HG03460 (cell line): Measurements from ENCODE around the gene ARSG.
"Not testable (repeated sequence)": the region's sequence is repeated elsewhere in the genome, so short reads cannot be mapped to it uniquely, and the experiment has no call there.

ENCODE experiments used
- ATAC-seq: cut with Tn5 transposase; IDR thresholded peaks from one replicate; pipeline ENCODE4 v1.9.1; 2021; ENCODE audit not compliant: unreplicated experiment

The ARSG gene

GRCh38 chr17:68290955-68291835 is at the start of gene ARSG, which contains the start of gene SLC16A6:
ARSG (plus strand) TSS chr17:68291495; CDS start chr17:68307494, 15,999 bp downstream.
SLC16A6 (minus strand) TSS chr17:68291127; CDS start chr17:68278320, 12,807 bp downstream.
- ATAC-seq: peak; percentile 41

GRCh38 chr17:68246271-68247028 is 44.8 kb upstream of the ARSG start:
- ATAC-seq: no peak

- ATAC-seq: peak; percentile 92
Measured at GRCh38 chr17:68247445-68248198, 43.7 kb upstream of the ARSG start, which contains the start of gene AMZ2. AMZ2 (plus strand) TSS chr17:68248043; CDS start chr17:68250188, 2,145 bp downstream.

GRCh38 chr17:68248199-68248825 is 43.0 kb upstream of the ARSG start:
- ATAC-seq: peak; percentile 16

- ATAC-seq: no peak
Measured at GRCh38 chr17:68248891-68249290, 42.4 kb upstream of the ARSG start.

- ATAC-seq: no peak
Measured at GRCh38 chr17:68249354-68249765, 41.9 kb upstream of the ARSG start.

- not testable (repeated sequence) for ATAC-seq
Measured at GRCh38 chr17:68253426-68253825, 37.9 kb upstream of the ARSG start.

- no peak for ATAC-seq
Measured at GRCh38 chr17:68255151-68255550, 36.1 kb upstream of the ARSG start.

GRCh38 chr17:68255731-68256538 is 35.4 kb upstream of the ARSG start:
- ATAC-seq: no peak

- not testable (repeated sequence) for ATAC-seq
Measured at GRCh38 chr17:68256701-68257100, 34.6 kb upstream of the ARSG start.

- ATAC-seq: no peak
Measured at GRCh38 chr17:68257934-68258333, 33.4 kb upstream of the ARSG start.

GRCh38 chr17:68258890-68259647 is 32.2 kb upstream of the ARSG start:
- ATAC-seq: peak; percentile 93

- not testable (repeated sequence) for ATAC-seq
Measured at GRCh38 chr17:68259648-68259951, 31.7 kb upstream of the ARSG start.

- ATAC-seq: no peak
Measured at GRCh38 chr17:68260051-68260762, 31.1 kb upstream of the ARSG start.

- not testable (repeated sequence) for ATAC-seq
Measured at GRCh38 chr17:68262467-68262866, 28.8 kb upstream of the ARSG start.

GRCh38 chr17:68263101-68263681 is 28.1 kb upstream of the ARSG start:
- ATAC-seq: peak; percentile 38

- ATAC-seq: not testable (repeated sequence)
Measured at GRCh38 chr17:68265833-68266232, 25.5 kb upstream of the ARSG start.

- no peak for ATAC-seq
Measured at GRCh38 chr17:68273722-68274121, 17.6 kb upstream of the ARSG start.
